MM.1S (cell line): ENCODE results near the gene EOLA2.

Source experiments
- DNase-seq: peaks from one replicate; pipeline ENCODE4 v3.0.0-alpha.2; 2015
- H2AFZ ChIP-seq: fragments of 300-600 bp; sonication (generic); 2 replicates; pipeline ENCODE4 v1.6.0; 2016; ENCODE audit warnings: antibody characterized with exemption, low read length
- H3F3A ChIP-seq: fragments of 300-600 bp; sonication (generic); 2 replicates; pipeline ENCODE4 v1.6.1; 2016; ENCODE audit warnings: mild to moderate bottlenecking, antibody characterized with exemption, low read length, moderate library complexity, mixed read lengths; ENCODE audit not compliant: insufficient read depth
- H3K27ac ChIP-seq: fragments of 300-600 bp; sonication (generic); 2 replicates; pipeline ENCODE4 v1.5.1; 2016; ENCODE audit warnings: mild to moderate bottlenecking, low read length
- H3K27me3 ChIP-seq: fragments of 300-600 bp; sonication (generic); replicated peaks from 2 replicates; pipeline ENCODE4 v1.6.0; 2016; ENCODE audit warnings: low read length; ENCODE audit not compliant: insufficient read depth
- H3K36me3 ChIP-seq: fragments of 300-600 bp; sonication (generic); replicated peaks from 2 replicates; pipeline ENCODE4 v1.6.1; 2016; ENCODE audit warnings: mild to moderate bottlenecking, low read length, mixed read lengths; ENCODE audit not compliant: insufficient read depth
- H3K4me1 ChIP-seq: fragments of 300-600 bp; sonication (generic); 2 replicates; pipeline ENCODE4 v1.6.1; 2016; ENCODE audit warnings: low read length, mixed read lengths
- H3K4me2 ChIP-seq: fragments of 300-600 bp; sonication (generic); 2 replicates; pipeline ENCODE4 v1.6.0; 2016; ENCODE audit warnings: low read depth, low read length
- H3K4me3 ChIP-seq: fragments of 300-600 bp; sonication (generic); 2 replicates; pipeline ENCODE4 v1.5.1; 2016; ENCODE audit warnings: low read length, mixed read lengths
- H3K79me2 ChIP-seq: fragments of 300-600 bp; sonication (generic); 2 replicates; pipeline ENCODE4 v1.6.1; 2016; ENCODE audit warnings: mixed run types, low read length, mixed read lengths
- H3K9ac ChIP-seq: fragments of 300-600 bp; sonication (generic); 2 replicates; pipeline ENCODE4 v1.6.1; 2016; ENCODE audit warnings: low read length, mixed read lengths
- H3K9me2 ChIP-seq: fragments of 300-600 bp; sonication (generic); replicated peaks from 2 replicates; pipeline ENCODE4 v1.6.1; 2016; ENCODE audit warnings: mild to moderate bottlenecking, low read length, mixed read lengths; ENCODE audit not compliant: insufficient read depth
- H3K9me3 ChIP-seq: fragments of 300-600 bp; sonication (generic); replicated peaks from 2 replicates; pipeline ENCODE4 v1.6.1; 2016; ENCODE audit warnings: mild to moderate bottlenecking, low read length, mixed read lengths; ENCODE audit not compliant: insufficient read depth
- H4K20me1 ChIP-seq: fragments of 300-600 bp; sonication (generic); 2 replicates; pipeline ENCODE4 v1.6.1; 2016; ENCODE audit warnings: mild to moderate bottlenecking, low read length, moderate library complexity, mixed read lengths; ENCODE audit not compliant: insufficient read depth
- CTCF ChIP-seq: fragments of 300-600 bp; sonication (generic); IDR thresholded peaks from 2 replicates; pipeline ENCODE4 v1.5.1; 2016; ENCODE audit warnings: antibody characterized with exemption, low read length, mixed read lengths
- EZH2 ChIP-seq: fragments of 300-600 bp; sonication (generic); optimal IDR thresholded peaks from 2 replicates; pipeline ENCODE3; 2017; ENCODE audit warnings: low read depth, mild to moderate bottlenecking, antibody characterized with exemption, low read length, mixed read lengths
- EZH2phosphoT487 ChIP-seq: fragments of 300-600 bp; sonication (generic); IDR thresholded peaks from 2 replicates; pipeline ENCODE4 v1.6.1; 2018; ENCODE audit warnings: antibody characterized with exemption, low read length

The EOLA2 gene

GRCh38 chrX:149938427-149938880 lies at the start of gene EOLA2:
EOLA2 (minus strand) TSS chrX:149938491; CDS start chrX:149933874, 4,617 bp downstream.
- peak; percentile 97 for DNase-seq
- H3K79me2 ChIP-seq: peaks cover 11% of the 10 kb centered on the region
- H3F3A ChIP-seq: no peaks in the 10 kb centered on the region
- no peaks in the 10 kb centered on the region for H4K20me1 ChIP-seq
- H3K9me2 ChIP-seq: no peaks in the 10 kb centered on the region
- no peaks in the 10 kb centered on the region for H3K27me3 ChIP-seq
- H3K27ac ChIP-seq: peak within 1 kb of the TSS; percentile 88
- no peaks in the 10 kb centered on the region for H3K36me3 ChIP-seq
- H2AFZ ChIP-seq: peak within 1 kb of the TSS; percentile 61; the same call in 1 of the 2 replicates
- H3K4me1 ChIP-seq: no peaks in the 10 kb centered on the region
- peak; percentile 50 for TF ChIP-seq CTCF
- TF ChIP-seq EZH2phosphoT487: no peak
- TF ChIP-seq EZH2: no peak
- peak within 1 kb of the TSS; percentile 84 for H3K4me3 ChIP-seq
- peak within 1 kb of the TSS; percentile 88 for H3K9ac ChIP-seq
- no peaks in the 10 kb centered on the region for H3K9me3 ChIP-seq
- H3K4me2 ChIP-seq: peak within 1 kb of the TSS; percentile 74

DNA sequence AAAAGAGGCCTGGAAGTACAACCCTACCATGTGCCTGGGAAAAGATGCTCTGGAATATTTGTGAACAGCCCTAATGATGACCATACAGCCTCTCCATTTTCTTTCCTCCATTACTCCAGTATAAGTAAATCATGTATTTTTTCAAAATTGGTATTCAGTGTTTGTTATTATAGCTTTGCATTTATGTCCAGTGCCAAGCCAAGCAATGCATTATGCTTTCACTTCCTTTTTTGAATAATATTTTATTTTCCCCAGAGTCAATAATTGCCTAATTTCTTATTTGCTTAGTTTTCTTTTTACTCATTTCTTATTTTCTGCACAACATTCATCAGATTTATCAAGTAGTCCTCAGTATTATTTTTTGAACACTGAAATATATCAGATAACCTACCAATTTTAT lies 49.3 kb upstream of the EOLA2 start:
- no peaks in the 10 kb centered on the region for H3K79me2 ChIP-seq
- no peaks in the 10 kb centered on the region for H3K36me3 ChIP-seq
- H3K27me3 ChIP-seq: no peaks in the 10 kb centered on the region
- H3K4me3 ChIP-seq: no peak overlapping the region
- no peak overlapping the region for H3K27ac ChIP-seq
- TF ChIP-seq CTCF (no peak), EZH2phosphoT487 (no peak)
- no peaks in the 10 kb centered on the region for H3K4me1 ChIP-seq
- no peaks in the 10 kb centered on the region for H3K9me3 ChIP-seq
- DNase-seq: no peak
- H3K9ac ChIP-seq: no peak overlapping the region
- no peak overlapping the region for H3K4me2 ChIP-seq
- no peaks in the 10 kb centered on the region for H3K9me2 ChIP-seq
- H4K20me1 ChIP-seq: no peaks in the 10 kb centered on the region
- no peaks in the 10 kb centered on the region for H3F3A ChIP-seq
- no peak overlapping the region for H2AFZ ChIP-seq

GRCh38 chrX:149984411-149984810 lies 46.1 kb upstream of the EOLA2 start:
- no peak for DNase-seq

More at GRCh38 chrX:149984411-149984810, 46.1 kb upstream of the EOLA2 start:
- no peaks in the 10 kb centered on the region for H3K79me2 ChIP-seq
- no peaks in the 10 kb centered on the region for H3K27me3 ChIP-seq
- H3K4me2 ChIP-seq: no peak overlapping the region
- H3K9ac ChIP-seq: no peak overlapping the region
- TF ChIP-seq EZH2phosphoT487 (no peak), CTCF (no peak), EZH2 (no peak)
- H3K4me1 ChIP-seq: no peaks in the 10 kb centered on the region
- H4K20me1 ChIP-seq: no peaks in the 10 kb centered on the region
- H3K4me3 ChIP-seq: no peak overlapping the region
- no peaks in the 10 kb centered on the region for H3K9me2 ChIP-seq
- H3F3A ChIP-seq: no peaks in the 10 kb centered on the region
- H3K9me3 ChIP-seq: no peaks in the 10 kb centered on the region
- H2AFZ ChIP-seq: no peak overlapping the region
- H3K27ac ChIP-seq: no peak overlapping the region
- no peaks in the 10 kb centered on the region for H3K36me3 ChIP-seq
